Astrocyte (in vitro differentiated cells and primary cell): ENCODE results near the gene LTBP3. TPM values are rescaled to one million over a fixed set of nuclear protein-coding genes. Genes with fewer than 3 reads are reported as not detected.

Experiments used
- DNase-seq: peaks from one replicate; pipeline ENCODE4 v3.0.0-alpha.2; 2010; ENCODE audit warnings: low read depth
- FAIRE-seq: peaks from 2 replicates; lab custom pipeline; 2011; peaks lifted over from hg19 to GRCh38; lab: Jason Lieb, UNC
- H2AFZ ChIP-seq: 2 replicates; pipeline ENCODE4 v1.6.0; 2012; ENCODE audit warnings: low read depth, low read length, inconsistent platforms
- H3K27ac ChIP-seq: 2 replicates; pipeline ENCODE4 v1.5.1; 2011; ENCODE audit warnings: low read depth, low read length, inconsistent platforms
- H3K27me3 ChIP-seq: 2 replicates; pipeline ENCODE4 v1.6.0; 2011; ENCODE audit warnings: low read length, inconsistent platforms; ENCODE audit not compliant: insufficient read depth
- H3K36me3 ChIP-seq: 2 replicates; pipeline ENCODE4 v1.5.1; 2011; ENCODE audit warnings: low read length, inconsistent platforms; ENCODE audit not compliant: insufficient read depth
- H3K4me1 ChIP-seq: 2 replicates; pipeline ENCODE4 v1.5.1; 2011; ENCODE audit warnings: low read length, inconsistent platforms; ENCODE audit not compliant: insufficient read depth
- H3K4me2 ChIP-seq: 2 replicates; pipeline ENCODE4 v1.6.0; 2012; ENCODE audit warnings: low read length, inconsistent platforms
- H3K4me3 ChIP-seq: 2 replicates; pipeline ENCODE4 v1.5.1; 2011; ENCODE audit warnings: low read depth, mild to moderate bottlenecking, low read length, inconsistent platforms; ENCODE audit not compliant: insufficient read depth
- H3K79me2 ChIP-seq: 2 replicates; pipeline ENCODE4 v1.6.0; 2012; ENCODE audit warnings: mild to moderate bottlenecking, low read length, inconsistent platforms; ENCODE audit not compliant: insufficient read depth
- H3K9ac ChIP-seq: 2 replicates; pipeline ENCODE4 v1.6.0; 2012; ENCODE audit warnings: mild to moderate bottlenecking, low read length, inconsistent platforms
- H3K9me3 ChIP-seq: 2 replicates; pipeline ENCODE4 v1.5.1; 2012; ENCODE audit warnings: low read depth, mild to moderate bottlenecking, low read length, inconsistent platforms; ENCODE audit not compliant: insufficient read depth
- H4K20me1 ChIP-seq: 2 replicates; pipeline ENCODE4 v1.6.0; 2012; ENCODE audit warnings: low read length, inconsistent platforms; ENCODE audit not compliant: insufficient read depth
- H3K27ac Mint-ChIP-seq: one replicate; pipeline ENCODE4 v1.8.0; 2021; ENCODE audit warnings: mild to moderate bottlenecking, mixed read lengths; ENCODE audit not compliant: unreplicated experiment
- H3K27me3 Mint-ChIP-seq: one replicate; pipeline ENCODE4 v1.8.0; 2021; ENCODE audit warnings: low read depth, mixed read lengths; ENCODE audit not compliant: unreplicated experiment
- H3K36me3 Mint-ChIP-seq: one replicate; pipeline ENCODE4 v1.8.0; 2021; ENCODE audit warnings: low read depth, mixed read lengths; ENCODE audit not compliant: unreplicated experiment
- H3K4me1 Mint-ChIP-seq: one replicate; pipeline ENCODE4 v1.8.0; 2021; ENCODE audit warnings: low read depth, mixed read lengths; ENCODE audit not compliant: unreplicated experiment
- H3K4me3 Mint-ChIP-seq: one replicate; pipeline ENCODE4 v1.8.0; 2021; ENCODE audit warnings: mild to moderate bottlenecking, moderate library complexity, mixed read lengths; ENCODE audit not compliant: unreplicated experiment
- H3K9me3 Mint-ChIP-seq: one replicate; pipeline ENCODE4 v1.8.0; 2021; ENCODE audit warnings: mild to moderate bottlenecking, mixed read lengths; ENCODE audit not compliant: unreplicated experiment
- CTCF ChIP-seq: IDR thresholded peaks from 2 replicates; pipeline ENCODE4 v1.5.1; 2011; ENCODE audit warnings: low read depth, mild to moderate bottlenecking, inconsistent platforms, low read length, moderate library complexity; ENCODE audit not compliant: insufficient read depth
- EZH2 ChIP-seq: IDR thresholded peaks from 2 replicates; pipeline ENCODE4 v1.6.1; 2012; ENCODE audit warnings: mild to moderate bottlenecking, low read length, inconsistent platforms; ENCODE audit not compliant: insufficient read depth
- total RNA-seq: library from RNA; stranded (reverse); gene quantifications from 2 replicates; pipeline ENCODE4 v1.2.1, GENCODE V29; 2021

LTBP3 gene
- total RNA-seq, 1 donor from 2014 or later = 33.2 TPM

- peak overlapping the region; percentile 100 for H3K27ac Mint-ChIP-seq
- no peak for FAIRE-seq
- H4K20me1 ChIP-seq = no peaks in the 10 kb centered on the region
- peaks cover 58% of the 10 kb centered on the region for H3K79me2 ChIP-seq
- no peak overlapping the region for H3K4me3 ChIP-seq
- H3K27ac ChIP-seq = peak overlapping the region; percentile 100
- peaks cover 74% of the 10 kb centered on the region for H3K4me1 Mint-ChIP-seq
- H3K4me1 ChIP-seq = peaks cover 87% of the 10 kb centered on the region
- TF ChIP-seq CTCF (no peak), EZH2 (no peak)
- H3K36me3 Mint-ChIP-seq = no peaks in the 10 kb centered on the region
- peak overlapping the region; percentile 74 for H3K4me3 Mint-ChIP-seq
- peak overlapping the region; percentile 95 for H3K9ac ChIP-seq
- H3K9me3 ChIP-seq = no peaks in the 10 kb centered on the region
- H3K4me2 ChIP-seq = peak overlapping the region; percentile 67
- H2AFZ ChIP-seq = no peak overlapping the region
- H3K36me3 ChIP-seq = no peaks in the 10 kb centered on the region
- peaks cover 2% of the 10 kb centered on the region for H3K9me3 Mint-ChIP-seq
- DNase-seq = peak; percentile 99
- H3K27me3 ChIP-seq = no peaks in the 10 kb centered on the region
- H3K27me3 Mint-ChIP-seq = no peaks in the 10 kb centered on the region
Measured at GRCh38 chr11:65493367-65494176, 64.6 kb downstream of the LTBP3 start.

GRCh38 chr11:65492637-65493366 lies 65.4 kb downstream of the LTBP3 start:
- no peaks in the 10 kb centered on the region for H3K9me3 ChIP-seq
- DNase-seq = peak; percentile 81
- H3K4me1 Mint-ChIP-seq = peaks cover 76% of the 10 kb centered on the region
- H3K4me1 ChIP-seq = peaks cover 87% of the 10 kb centered on the region
- peak overlapping the region; percentile 100 for H3K27ac Mint-ChIP-seq
- no peak for FAIRE-seq
- H2AFZ ChIP-seq = no peak overlapping the region
- H3K9me3 Mint-ChIP-seq = peaks cover 2% of the 10 kb centered on the region
- H4K20me1 ChIP-seq = no peaks in the 10 kb centered on the region
- peak overlapping the region; percentile 5 for H3K4me3 ChIP-seq
- H3K36me3 Mint-ChIP-seq = no peaks in the 10 kb centered on the region
- H3K27me3 ChIP-seq = no peaks in the 10 kb centered on the region
- TF ChIP-seq CTCF = no peak
- no peak for TF ChIP-seq EZH2
- peaks cover 56% of the 10 kb centered on the region for H3K79me2 ChIP-seq
- H3K36me3 ChIP-seq = no peaks in the 10 kb centered on the region
- peak overlapping the region; percentile 95 for H3K9ac ChIP-seq
- peak overlapping the region; percentile 75 for H3K4me3 Mint-ChIP-seq
- peak overlapping the region; percentile 100 for H3K27ac ChIP-seq
- H3K27me3 Mint-ChIP-seq = no peaks in the 10 kb centered on the region
- peak overlapping the region; percentile 67 for H3K4me2 ChIP-seq
